ENCODE results near the gene YPEL1.

Gene YPEL1

DNA sequence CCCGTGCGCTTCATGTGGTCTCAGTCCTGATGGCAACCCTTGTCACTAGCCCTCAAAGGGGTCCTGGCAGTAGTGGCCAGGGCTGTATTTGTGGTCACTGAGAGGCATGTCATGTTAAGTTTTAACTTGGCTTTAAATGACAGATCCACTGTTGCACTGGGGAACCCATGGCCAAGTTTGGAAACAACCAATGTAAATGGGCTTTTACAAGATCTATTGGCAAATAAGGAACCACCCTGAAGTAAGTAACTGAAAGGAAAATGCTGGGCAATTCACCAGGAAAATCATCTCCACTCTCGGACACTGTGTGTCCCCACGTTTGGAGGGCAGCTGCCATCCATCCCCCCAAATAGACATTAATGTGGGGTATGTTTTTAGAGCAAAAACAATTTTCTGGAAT is 8.4 kb downstream of the YPEL1 start:
- TF ChIP-seq, protein P1, sequence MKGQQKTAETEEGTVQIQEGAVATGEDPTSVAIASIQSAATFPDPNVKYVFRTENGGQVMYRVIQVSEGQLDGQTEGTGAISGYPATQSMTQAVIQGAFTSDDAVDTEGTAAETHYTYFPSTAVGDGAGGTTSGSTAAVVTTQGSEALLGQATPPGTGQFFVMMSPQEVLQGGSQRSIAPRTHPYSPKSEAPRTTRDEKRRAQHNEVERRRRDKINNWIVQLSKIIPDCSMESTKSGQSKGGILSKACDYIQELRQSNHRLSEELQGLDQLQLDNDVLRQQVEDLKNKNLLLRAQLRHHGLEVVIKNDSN (IDR thresholded peaks at IDR 0.05): no peak
- TF ChIP-seq TAF1 (IDR thresholded peaks at IDR 0.05; ENCODE audit: low read depth): no peak
- TF ChIP-seq, protein P2, sequence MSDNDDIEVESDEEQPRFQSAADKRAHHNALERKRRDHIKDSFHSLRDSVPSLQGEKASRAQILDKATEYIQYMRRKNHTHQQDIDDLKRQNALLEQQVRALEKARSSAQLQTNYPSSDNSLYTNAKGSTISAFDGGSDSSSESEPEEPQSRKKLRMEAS (IDR thresholded peaks at IDR 0.05): no peak
- no peak for TF ChIP-seq EP300 (IDR thresholded peaks at IDR 0.05; ENCODE audit: borderline replicate concordance)
- TF ChIP-seq, protein P3, sequence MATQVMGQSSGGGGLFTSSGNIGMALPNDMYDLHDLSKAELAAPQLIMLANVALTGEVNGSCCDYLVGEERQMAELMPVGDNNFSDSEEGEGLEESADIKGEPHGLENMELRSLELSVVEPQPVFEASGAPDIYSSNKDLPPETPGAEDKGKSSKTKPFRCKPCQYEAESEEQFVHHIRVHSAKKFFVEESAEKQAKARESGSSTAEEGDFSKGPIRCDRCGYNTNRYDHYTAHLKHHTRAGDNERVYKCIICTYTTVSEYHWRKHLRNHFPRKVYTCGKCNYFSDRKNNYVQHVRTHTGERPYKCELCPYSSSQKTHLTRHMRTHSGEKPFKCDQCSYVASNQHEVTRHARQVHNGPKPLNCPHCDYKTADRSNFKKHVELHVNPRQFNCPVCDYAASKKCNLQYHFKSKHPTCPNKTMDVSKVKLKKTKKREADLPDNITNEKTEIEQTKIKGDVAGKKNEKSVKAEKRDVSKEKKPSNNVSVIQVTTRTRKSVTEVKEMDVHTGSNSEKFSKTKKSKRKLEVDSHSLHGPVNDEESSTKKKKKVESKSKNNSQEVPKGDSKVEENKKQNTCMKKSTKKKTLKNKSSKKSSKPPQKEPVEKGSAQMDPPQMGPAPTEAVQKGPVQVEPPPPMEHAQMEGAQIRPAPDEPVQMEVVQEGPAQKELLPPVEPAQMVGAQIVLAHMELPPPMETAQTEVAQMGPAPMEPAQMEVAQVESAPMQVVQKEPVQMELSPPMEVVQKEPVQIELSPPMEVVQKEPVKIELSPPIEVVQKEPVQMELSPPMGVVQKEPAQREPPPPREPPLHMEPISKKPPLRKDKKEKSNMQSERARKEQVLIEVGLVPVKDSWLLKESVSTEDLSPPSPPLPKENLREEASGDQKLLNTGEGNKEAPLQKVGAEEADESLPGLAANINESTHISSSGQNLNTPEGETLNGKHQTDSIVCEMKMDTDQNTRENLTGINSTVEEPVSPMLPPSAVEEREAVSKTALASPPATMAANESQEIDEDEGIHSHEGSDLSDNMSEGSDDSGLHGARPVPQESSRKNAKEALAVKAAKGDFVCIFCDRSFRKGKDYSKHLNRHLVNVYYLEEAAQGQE (IDR thresholded peaks at IDR 0.05; ENCODE audit: low read depth): no peak
- TF ChIP-seq EGR1 (IDR thresholded peaks at IDR 0.05): no peak
- no peak for TF ChIP-seq CREB1 (IDR thresholded peaks at IDR 0.05; ENCODE audit: low read depth)
- TF ChIP-seq YY1 (IDR thresholded peaks at IDR 0.05; ENCODE audit: low read depth): no peak
- TF ChIP-seq NFIC (IDR thresholded peaks at IDR 0.05): no peak

DNA sequence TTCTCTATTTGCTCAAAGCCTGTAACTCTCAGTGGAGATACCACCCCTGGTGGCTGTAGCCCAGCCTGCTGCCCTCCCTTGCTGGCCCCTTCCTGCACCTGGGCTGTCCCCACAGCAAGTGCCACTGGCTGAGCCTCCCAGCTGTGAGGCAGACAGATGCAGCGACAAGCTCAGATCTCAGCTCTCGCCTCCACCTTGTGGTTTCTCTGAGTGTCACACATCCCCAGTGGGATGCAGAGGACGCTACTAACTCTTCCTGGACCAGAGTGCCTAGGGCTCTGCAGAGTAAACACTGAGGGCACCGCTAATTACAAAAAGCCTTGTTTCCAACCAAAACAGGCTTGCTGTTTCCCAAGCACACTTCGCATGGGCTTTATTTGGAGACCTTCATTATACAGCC is 8.9 kb downstream of the YPEL1 start:
- TF ChIP-seq TEAD4 (IDR thresholded peaks at IDR 0.05) (no peak), EGR1 (IDR thresholded peaks at IDR 0.05) (no peak), CREB1 (IDR thresholded peaks at IDR 0.05; ENCODE audit: low read depth) (no peak), ZBTB7A (IDR thresholded peaks at IDR 0.05; ENCODE audit: low read depth) (no peak), FOXM1 (IDR thresholded peaks at IDR 0.05; ENCODE audit: borderline replicate concordance, low read depth) (no peak), RAD21 (IDR thresholded peaks at IDR 0.05; ENCODE audit: low read depth) (peak; percentile 65)

DNA sequence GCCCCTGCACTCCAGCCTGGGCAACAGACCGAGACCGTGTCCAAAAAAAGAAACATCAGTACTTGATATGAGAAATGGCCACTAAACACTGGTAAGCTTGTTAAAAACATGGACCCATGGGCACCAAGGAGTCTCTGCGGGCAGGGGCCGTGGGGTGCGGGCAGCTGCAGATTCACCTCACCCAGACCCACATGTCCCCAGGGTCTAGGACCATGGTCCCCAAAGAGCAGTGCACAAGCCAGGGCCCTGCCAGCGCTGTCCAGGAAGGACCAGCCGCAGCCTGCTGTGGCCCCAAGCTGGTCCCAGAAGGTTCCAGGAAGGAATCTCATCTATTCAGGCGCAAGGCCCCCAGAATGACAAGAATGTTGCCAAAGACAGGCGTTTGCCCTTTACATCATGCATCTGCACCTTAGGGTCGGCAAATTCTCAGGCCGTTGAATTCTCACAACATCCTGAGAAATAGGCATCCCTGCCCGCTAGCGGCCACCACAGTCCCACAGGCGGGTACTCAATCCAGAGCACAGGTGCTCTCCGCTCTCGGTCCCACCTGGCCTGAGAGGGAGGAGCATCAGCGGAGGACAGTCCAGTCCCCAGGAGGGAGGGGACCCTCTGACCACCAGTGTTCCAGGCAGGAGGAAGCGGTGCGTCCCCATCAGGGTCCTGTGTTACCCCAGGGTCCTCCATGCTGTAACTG is 9.5 kb downstream of the YPEL1 start:
- TF ChIP-seq, protein P1 (IDR thresholded peaks at IDR 0.05): no peak
- TF ChIP-seq RAD21 (IDR thresholded peaks at IDR 0.05; ENCODE audit: low read depth): no peak
- TF ChIP-seq TAF1 (IDR thresholded peaks at IDR 0.05; ENCODE audit: low read depth): no peak
- no peak for TF ChIP-seq FOXM1 (IDR thresholded peaks at IDR 0.05; ENCODE audit: borderline replicate concordance, low read depth)
- no peak for TF ChIP-seq EP300 (IDR thresholded peaks at IDR 0.05; ENCODE audit: borderline replicate concordance)
- no peak for TF ChIP-seq NFIC (IDR thresholded peaks at IDR 0.05)
- TF ChIP-seq EGR1 (IDR thresholded peaks at IDR 0.05): no peak
- no peak for TF ChIP-seq CREB1 (IDR thresholded peaks at IDR 0.05; ENCODE audit: low read depth)
- TF ChIP-seq YY1 (IDR thresholded peaks at IDR 0.05; ENCODE audit: low read depth): no peak
- TF ChIP-seq ZBTB7A (IDR thresholded peaks at IDR 0.05; ENCODE audit: low read depth): no peak
- TF ChIP-seq, protein P2 (IDR thresholded peaks at IDR 0.05): no peak
- TF ChIP-seq CEBPB (IDR thresholded peaks at IDR 0.05): no peak
- no peak for TF ChIP-seq TEAD4 (IDR thresholded peaks at IDR 0.05)
- no peak for TF ChIP-seq TCF12 (IDR thresholded peaks at IDR 0.05; ENCODE audit: low read depth)
- TF ChIP-seq, protein P3 (IDR thresholded peaks at IDR 0.05; ENCODE audit: low read depth): no peak

DNA sequence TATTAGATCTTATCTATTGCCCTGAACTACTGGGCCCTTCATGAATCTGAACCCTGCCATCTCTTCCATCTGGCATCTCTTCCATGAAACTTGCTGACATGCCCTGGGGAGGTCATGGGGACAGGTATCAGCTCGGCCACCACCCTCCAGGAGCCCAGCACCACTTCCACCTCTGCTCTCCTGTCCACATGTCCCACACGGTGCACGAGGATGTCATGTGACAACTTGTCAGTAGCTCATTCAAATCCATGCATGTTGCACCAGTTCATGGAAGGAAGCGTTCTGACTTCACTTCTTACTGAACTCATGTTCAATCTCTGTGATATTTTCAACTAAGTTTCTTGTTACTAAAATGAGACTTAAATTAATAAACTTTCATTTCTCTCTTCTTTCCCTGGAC is 16.6 kb downstream of the YPEL1 start:
- no peak for TF ChIP-seq NFIC (IDR thresholded peaks at IDR 0.05)
- TF ChIP-seq TCF12 (IDR thresholded peaks at IDR 0.05; ENCODE audit: low read depth): no peak
- TF ChIP-seq EGR1 (IDR thresholded peaks at IDR 0.05): no peak

DNA sequence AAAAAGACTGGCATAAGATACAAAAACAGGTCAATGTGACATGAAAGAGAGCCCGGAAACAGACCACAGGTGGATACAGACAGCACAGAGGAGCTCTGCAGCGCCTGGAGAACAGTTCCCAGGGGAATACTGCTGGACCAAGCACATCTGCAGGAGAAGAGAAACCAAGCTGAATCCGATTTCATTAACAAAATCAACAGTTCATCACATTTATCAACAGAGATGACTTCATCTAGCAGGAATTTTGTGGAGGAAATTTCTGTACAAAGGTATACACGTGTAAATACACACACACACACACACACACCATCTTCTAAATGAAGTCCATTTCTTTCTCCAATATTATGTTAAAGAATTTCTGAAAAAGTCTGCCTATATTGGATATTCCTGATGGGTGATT is 17.1 kb downstream of the YPEL1 start:
- TF ChIP-seq CREB1 (IDR thresholded peaks at IDR 0.05; ENCODE audit: low read depth) (no peak), TEAD4 (IDR thresholded peaks at IDR 0.05) (no peak), RAD21 (IDR thresholded peaks at IDR 0.05; ENCODE audit: low read depth) (no peak), YY1 (IDR thresholded peaks at IDR 0.05; ENCODE audit: low read depth) (no peak), EP300 (IDR thresholded peaks at IDR 0.05; ENCODE audit: borderline replicate concordance) (no peak), TCF12 (IDR thresholded peaks at IDR 0.05; ENCODE audit: low read depth) (no peak), EGR1 (IDR thresholded peaks at IDR 0.05) (no peak), FOXM1 (IDR thresholded peaks at IDR 0.05; ENCODE audit: borderline replicate concordance, low read depth) (no peak), CEBPB (IDR thresholded peaks at IDR 0.05) (no peak), ZBTB7A (IDR thresholded peaks at IDR 0.05; ENCODE audit: low read depth) (no peak), NFIC (IDR thresholded peaks at IDR 0.05) (no peak), TAF1 (IDR thresholded peaks at IDR 0.05; ENCODE audit: low read depth) (no peak)
- TF ChIP-seq, protein P3 (IDR thresholded peaks at IDR 0.05; ENCODE audit: low read depth): no peak
- TF ChIP-seq, protein P1 (IDR thresholded peaks at IDR 0.05): no peak
- TF ChIP-seq, protein P2 (IDR thresholded peaks at IDR 0.05): no peak

All from Ishikawa (cell line).